Ovary (tissue), 9 donors: ENCODE measurements around the gene ACSF2. TPM values are rescaled to one million over a fixed set of nuclear protein-coding genes. Genes with fewer than 3 reads are reported as not detected.

Experiments
- DNase-seq, 5 donors: peaks; one replicate each; pipeline ENCODE4 v3.0.0-alpha.2; 2019 to 2020
- H3K27ac ChIP-seq, 2 donors: fragments of 200-600 bp; one replicate each; pipeline versions ENCODE4 v1.5.1 to v1.8.0; 2019 to 2022
- H3K27me3 ChIP-seq: fragments of 200-600 bp; one replicate; pipeline ENCODE4 v1.8.0; 2022
- H3K36me3 ChIP-seq: fragments of 200-600 bp; sonication (generic); one replicate; pipeline ENCODE4 v1.5.1; 2019
- H3K4me1 ChIP-seq: one replicate; pipeline ENCODE4 v1.8.1; 2013; ENCODE audit warnings: mild to moderate bottlenecking, moderate library complexity; ENCODE audit not compliant: insufficient read depth
- H3K4me3 ChIP-seq: fragments of 200-600 bp; sonication (generic); one replicate; pipeline ENCODE4 v1.5.1; 2017
- H3K9me3 ChIP-seq, 2 donors: fragments of 200-600 bp in 1 of 2; sonication (generic) in 1 of 2; one replicate each; pipeline versions ENCODE4 v1.5.1 to v1.8.1; 2013 to 2019; ENCODE audit warnings: mild to moderate bottlenecking in 1 of 2, moderate library complexity in 1 of 2
- EP300 ChIP-seq: sonication (generic); formaldehyde crosslinking; IDR thresholded peaks from one replicate; pipeline ENCODE4 v1.6.1; 2017; ENCODE audit warnings: antibody characterized with exemption
- POLR2A ChIP-seq: fragments of 450-650 bp; IDR thresholded peaks from one replicate; pipeline ENCODE4 v1.6.1; 2017; ENCODE audit warnings: antibody characterized with exemption, mild to moderate bottlenecking, moderate library complexity
- WGBS, 3 donors: extraction: QIAGEN DNeasy Blood & Tissue Kit in 1 of 3; methylation state at CpG; one replicate each; pipeline versions ENCODE4 v1.1.5 to v1.1.7; 2013 to 2017; 5-methylcytosine and 5-hydroxymethylcytosine counted together
- intact Hi-C, 4 donors: fragments of 100-400 bp; cut with DNase I; formaldehyde crosslinking; loops; one replicate each; pipeline versions ENCODE4 v1.11.0 to v1.15.1; 2022 to 2023
- polyA plus RNA-seq, 2 donors: library from polyadenylated mRNA; stranded (reverse); fragments of 200-250 nt in 1 of 2; fragments of 350-450 nt in 1 of 2; fragmentation: Illumina TruSeq in 1 of 2; extraction: RNeasy Lipid Tissue Mini Kit (QIAGEN cat#74804) in 1 of 2; gene quantifications; one replicate each; pipeline ENCODE4 v1.2.3, GENCODE V29; 2013 to 2014
- total RNA-seq, 7 donors: library from RNA; depleted of rRNA in 2 of 7; stranded (reverse); fragments of >200 nt in 2 of 7; fragmentation: NEBNext Ultra II Directional in 3 of 7; extraction: Animal tissue kit (Norgen Biotek cat#: 25700) in 3 of 7; gene quantifications; one replicate each; pipeline versions ENCODE4 v1.1.0 to v1.2.4, GENCODE V29; 2016 to 2023
- TF ChIP-seq, protein P1 (sequence below), 3 donors: fragments of 450-650 bp in 2 of 3; fragments of 200-600 bp in 1 of 3; IDR thresholded peaks; one replicate each; pipeline versions ENCODE4 v1.5.1 to v1.8.0; 2016 to 2022; ENCODE audit warnings: antibody characterized with exemption in 3 of 3, mild to moderate bottlenecking in 1 of 3
- donor health status: DM: no; HTN: no; CAD: no; lungs with moderate emphysema.
- donor health status: DM: no; HTN: no; CAD: no.
- donor health status: Bipolar disorder and iron deficiency.
- donor health status: DM: yes; HTN: yes; CAD: no.
- donor health status: DM: no; HTN: no; CAD: no.
- donor health status: DM: yes; HTN: yes; CAD: no.

Gene ACSF2
- total and polyA plus RNA-seq, 9 donors: 26.7 to 86.0 (median 49.5) TPM

DNA sequence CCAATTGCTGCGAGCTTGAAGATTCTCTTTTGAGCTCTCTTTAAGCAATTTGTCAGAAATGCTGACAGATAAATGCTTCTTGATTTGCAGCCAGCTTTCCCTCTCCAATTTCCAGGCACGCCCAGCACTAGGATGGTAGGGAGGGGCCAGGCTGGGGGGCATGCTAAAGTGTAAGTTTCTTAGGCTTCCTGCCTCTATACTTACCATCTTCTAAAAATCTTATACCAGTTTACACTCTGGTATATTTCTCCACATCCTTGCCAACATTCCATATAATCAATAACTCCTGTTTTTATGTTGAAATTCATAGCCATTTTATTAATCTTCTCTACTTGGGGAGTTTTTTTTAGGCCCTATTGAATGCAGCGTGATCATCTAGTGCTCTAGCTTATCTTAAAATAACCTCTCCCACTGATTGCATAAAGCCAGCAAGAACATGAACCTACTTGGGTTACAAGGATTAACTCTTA lies 17.5 kb downstream of the ACSF2 start:
- Histone ChIP-seq H3K27ac (no peak overlapping the region), H3K4me3 (no peak overlapping the region), H3K27me3 (no peaks in the 10 kb centered on the region), H3K4me1 (no peaks in the 10 kb centered on the region), H3K36me3 (no peaks in the 10 kb centered on the region), H3K9me3 (no peaks in the 10 kb centered on the region)
- intact Hi-C loops: no loop called here
- WGBS, 3 donors: 13 to 27% (median 27%) methylated on average over 3 of the region's 3 CpGs
- TF ChIP-seq, protein P1, sequence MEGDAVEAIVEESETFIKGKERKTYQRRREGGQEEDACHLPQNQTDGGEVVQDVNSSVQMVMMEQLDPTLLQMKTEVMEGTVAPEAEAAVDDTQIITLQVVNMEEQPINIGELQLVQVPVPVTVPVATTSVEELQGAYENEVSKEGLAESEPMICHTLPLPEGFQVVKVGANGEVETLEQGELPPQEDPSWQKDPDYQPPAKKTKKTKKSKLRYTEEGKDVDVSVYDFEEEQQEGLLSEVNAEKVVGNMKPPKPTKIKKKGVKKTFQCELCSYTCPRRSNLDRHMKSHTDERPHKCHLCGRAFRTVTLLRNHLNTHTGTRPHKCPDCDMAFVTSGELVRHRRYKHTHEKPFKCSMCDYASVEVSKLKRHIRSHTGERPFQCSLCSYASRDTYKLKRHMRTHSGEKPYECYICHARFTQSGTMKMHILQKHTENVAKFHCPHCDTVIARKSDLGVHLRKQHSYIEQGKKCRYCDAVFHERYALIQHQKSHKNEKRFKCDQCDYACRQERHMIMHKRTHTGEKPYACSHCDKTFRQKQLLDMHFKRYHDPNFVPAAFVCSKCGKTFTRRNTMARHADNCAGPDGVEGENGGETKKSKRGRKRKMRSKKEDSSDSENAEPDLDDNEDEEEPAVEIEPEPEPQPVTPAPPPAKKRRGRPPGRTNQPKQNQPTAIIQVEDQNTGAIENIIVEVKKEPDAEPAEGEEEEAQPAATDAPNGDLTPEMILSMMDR (IDR thresholded peaks at IDR 0.05): no peak
- TF ChIP-seq EP300: no peak
- TF ChIP-seq POLR2A: no peak
- DNase-seq: no peak

DNA sequence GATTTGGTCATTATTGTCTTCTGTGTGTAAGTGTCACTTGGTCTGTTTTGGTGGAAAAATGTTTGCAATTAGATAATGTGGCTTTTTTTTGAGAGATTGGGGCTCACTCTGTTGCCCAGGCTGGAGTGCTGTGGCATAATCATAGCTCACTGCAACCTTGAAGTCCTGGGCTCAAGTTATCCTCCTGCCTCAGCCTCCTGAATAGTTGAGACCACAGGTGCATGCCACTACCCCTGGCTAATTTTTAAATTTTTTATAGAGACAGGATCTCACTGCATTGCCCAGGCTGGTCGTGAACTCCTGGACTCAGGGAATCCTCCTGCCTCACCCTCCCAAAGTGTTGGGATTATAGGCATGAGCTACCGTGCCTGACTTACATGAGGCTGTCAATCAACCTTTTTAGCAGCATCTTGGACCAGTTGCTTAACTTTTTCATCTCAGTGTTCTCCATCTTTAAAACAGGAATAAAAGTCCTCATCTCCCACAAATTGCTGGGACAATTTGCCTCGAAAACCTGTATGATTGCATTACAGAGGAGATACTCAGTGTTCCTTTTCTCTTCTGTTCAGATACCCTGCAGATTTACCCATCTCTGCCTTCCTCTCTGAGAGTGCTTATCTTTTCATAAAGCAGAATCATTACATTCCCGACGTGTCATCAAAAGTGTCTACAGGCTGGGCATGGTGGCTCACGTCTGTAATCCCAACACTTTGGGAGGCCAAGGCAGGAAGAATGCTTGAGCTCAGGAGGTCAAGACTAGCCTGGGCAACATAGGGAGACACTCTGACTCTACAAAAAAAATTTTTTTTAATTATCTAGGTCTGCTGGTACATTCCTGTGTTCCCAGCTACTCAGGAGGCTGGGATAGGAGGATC lies 19.1 kb downstream of the ACSF2 start:
- no peak overlapping the region for H3K27ac ChIP-seq
- no peaks in the 10 kb centered on the region for H3K9me3 ChIP-seq
- no peaks in the 10 kb centered on the region for H3K4me1 ChIP-seq
- TF ChIP-seq, protein P1 (IDR thresholded peaks at IDR 0.05): no peak
- TF ChIP-seq POLR2A (no peak), EP300 (no peak)
- no peak overlapping the region for H3K4me3 ChIP-seq
- H3K36me3 ChIP-seq: no peaks in the 10 kb centered on the region
- no peaks in the 10 kb centered on the region for H3K27me3 ChIP-seq
- 89 to 95% (median 93%) methylated on average over 6 of the region's 6 CpGs for WGBS, 3 donors
- intact Hi-C loops: no loop called here
- no peak for DNase-seq

DNA sequence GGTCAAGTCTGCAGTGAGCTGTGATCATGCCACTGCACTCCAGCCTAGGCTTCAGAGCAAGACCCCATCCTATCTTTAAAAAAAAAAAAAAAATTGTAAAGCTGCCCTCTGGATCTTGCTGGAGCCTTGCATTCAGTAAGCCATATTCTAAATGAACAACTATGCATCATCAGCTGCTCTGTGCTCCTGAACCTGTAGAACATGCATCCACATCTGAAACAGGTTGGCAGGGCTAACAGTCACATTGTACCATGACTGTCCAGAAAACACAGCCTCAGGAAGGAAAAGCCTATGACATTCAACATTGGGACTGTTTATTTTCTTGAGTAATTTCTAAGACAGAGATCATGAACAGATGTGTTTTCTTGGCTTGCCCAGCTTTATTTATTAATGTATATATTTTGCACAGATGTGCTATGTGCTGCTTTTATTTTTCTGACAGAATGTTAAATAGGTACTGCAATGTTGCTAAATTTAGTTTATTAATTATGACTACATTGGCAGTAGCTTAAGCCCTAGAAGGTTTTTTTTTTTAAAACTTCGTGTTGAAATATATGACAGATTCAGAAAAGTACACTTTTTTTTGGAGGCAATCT lies 19.8 kb downstream of the ACSF2 start:
- Histone ChIP-seq H3K27ac (no peak overlapping the region), H3K36me3 (no peaks in the 10 kb centered on the region), H3K4me1 (no peaks in the 10 kb centered on the region), H3K4me3 (no peak overlapping the region), H3K27me3 (no peaks in the 10 kb centered on the region), H3K9me3 (no peaks in the 10 kb centered on the region)
- no peak for TF ChIP-seq POLR2A
- TF ChIP-seq, protein P1 (IDR thresholded peaks at IDR 0.05): no peak
- no peak for TF ChIP-seq EP300
- 20 to 43% (median 21%) methylated on average over 1 of the region's 1 CpG for WGBS, 3 donors
- DNase-seq: no peak
- intact Hi-C loops: no loop called here

DNA sequence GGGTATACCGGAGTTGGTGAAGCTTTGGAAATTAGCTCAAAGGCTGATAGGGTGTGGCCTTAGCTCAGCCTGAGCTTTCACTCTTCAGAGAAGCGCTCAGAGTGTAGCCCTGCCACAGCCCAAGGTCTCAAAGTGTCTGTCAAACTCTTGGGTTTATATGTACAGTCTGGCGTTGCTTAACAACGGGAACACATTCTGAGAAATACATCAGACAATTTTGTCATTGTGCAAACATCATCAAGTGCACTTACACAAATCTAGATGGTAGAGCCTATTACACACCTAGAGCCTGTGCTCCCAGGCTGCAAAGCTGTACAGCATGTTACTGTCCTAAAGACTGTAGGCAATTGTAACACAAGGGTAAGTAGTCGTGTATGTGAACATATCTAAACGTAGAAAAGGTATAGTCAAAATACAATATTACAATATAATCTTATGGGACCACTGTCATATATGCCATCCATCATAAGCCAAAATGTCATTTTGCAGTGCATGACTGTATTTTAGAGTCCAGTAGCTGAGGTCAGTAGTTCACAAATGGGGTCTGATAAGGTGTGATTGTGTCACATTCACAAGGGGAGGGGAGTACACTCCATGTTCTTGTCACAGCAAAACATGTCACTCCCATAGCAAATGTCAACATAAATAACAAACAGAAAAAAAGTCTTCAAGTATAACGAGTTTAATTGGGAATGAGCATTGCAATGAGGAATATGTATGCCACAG lies 22.0 kb downstream of the ACSF2 start:
- Histone ChIP-seq H3K4me1 (no peaks in the 10 kb centered on the region), H3K27ac (no peak overlapping the region), H3K36me3 (no peaks in the 10 kb centered on the region), H3K9me3 (no peaks in the 10 kb centered on the region), H3K4me3 (no peak overlapping the region), H3K27me3 (no peaks in the 10 kb centered on the region)
- intact Hi-C loops: no loop called here
- WGBS, 3 donors: 87 to 94% (median 91%) methylated on average over 7 of the region's 7 CpGs
- no peak for TF ChIP-seq EP300
- TF ChIP-seq, protein P1 (IDR thresholded peaks at IDR 0.05): no peak
- no peak for TF ChIP-seq POLR2A
- DNase-seq: no peak
